Measurements from ENCODE around the gene HCN2. TPM values are rescaled to one million over a fixed set of nuclear protein-coding genes. Genes with fewer than 3 reads are reported as not detected.

The HCN2 gene
- total and polyA plus RNA-seq, 2 of the 13 experiments (the other 11 are each of a cell fraction or from before 2014, with no cell fraction given) = 0.01 TPM; not detected in 1

DNA sequence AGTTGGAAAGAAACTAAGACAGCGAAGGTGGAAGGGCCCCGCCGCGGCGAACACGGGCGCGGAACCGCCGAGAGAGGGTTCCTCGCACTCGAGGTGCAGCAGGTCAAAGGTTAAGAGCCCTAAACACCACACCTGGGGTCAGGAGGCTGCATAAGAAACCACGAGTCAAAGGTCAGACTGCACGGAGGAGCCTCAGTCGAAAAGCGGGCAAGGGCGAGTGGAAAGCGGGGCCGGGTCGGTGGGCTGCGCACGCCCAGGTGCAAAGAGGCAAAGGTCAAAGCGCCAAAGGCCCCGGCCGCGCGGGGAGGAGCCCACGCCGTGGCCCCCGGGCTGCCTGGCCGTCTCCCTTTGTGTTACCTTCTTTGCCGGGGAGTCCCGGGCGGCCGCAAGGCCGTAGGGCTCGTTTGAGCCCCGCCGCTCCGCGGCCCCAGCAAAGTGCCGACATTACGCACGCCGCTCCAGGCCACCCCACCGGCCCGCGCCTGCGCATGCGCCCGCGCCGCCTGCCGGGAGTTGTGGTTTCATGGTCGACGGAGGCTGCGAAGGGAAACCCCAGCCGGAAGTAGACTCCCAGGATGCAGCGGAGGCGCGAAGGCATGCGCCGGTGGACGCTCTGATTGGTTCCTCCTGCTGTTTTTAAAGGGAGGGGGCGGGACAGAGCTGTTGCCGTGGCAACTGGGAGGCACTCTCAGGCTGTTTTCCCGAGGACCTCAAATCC, 43.5 kb downstream of the HCN2 start, which contains the start of gene POLRMT (continued):
- TF ChIP-seq, protein P1, sequence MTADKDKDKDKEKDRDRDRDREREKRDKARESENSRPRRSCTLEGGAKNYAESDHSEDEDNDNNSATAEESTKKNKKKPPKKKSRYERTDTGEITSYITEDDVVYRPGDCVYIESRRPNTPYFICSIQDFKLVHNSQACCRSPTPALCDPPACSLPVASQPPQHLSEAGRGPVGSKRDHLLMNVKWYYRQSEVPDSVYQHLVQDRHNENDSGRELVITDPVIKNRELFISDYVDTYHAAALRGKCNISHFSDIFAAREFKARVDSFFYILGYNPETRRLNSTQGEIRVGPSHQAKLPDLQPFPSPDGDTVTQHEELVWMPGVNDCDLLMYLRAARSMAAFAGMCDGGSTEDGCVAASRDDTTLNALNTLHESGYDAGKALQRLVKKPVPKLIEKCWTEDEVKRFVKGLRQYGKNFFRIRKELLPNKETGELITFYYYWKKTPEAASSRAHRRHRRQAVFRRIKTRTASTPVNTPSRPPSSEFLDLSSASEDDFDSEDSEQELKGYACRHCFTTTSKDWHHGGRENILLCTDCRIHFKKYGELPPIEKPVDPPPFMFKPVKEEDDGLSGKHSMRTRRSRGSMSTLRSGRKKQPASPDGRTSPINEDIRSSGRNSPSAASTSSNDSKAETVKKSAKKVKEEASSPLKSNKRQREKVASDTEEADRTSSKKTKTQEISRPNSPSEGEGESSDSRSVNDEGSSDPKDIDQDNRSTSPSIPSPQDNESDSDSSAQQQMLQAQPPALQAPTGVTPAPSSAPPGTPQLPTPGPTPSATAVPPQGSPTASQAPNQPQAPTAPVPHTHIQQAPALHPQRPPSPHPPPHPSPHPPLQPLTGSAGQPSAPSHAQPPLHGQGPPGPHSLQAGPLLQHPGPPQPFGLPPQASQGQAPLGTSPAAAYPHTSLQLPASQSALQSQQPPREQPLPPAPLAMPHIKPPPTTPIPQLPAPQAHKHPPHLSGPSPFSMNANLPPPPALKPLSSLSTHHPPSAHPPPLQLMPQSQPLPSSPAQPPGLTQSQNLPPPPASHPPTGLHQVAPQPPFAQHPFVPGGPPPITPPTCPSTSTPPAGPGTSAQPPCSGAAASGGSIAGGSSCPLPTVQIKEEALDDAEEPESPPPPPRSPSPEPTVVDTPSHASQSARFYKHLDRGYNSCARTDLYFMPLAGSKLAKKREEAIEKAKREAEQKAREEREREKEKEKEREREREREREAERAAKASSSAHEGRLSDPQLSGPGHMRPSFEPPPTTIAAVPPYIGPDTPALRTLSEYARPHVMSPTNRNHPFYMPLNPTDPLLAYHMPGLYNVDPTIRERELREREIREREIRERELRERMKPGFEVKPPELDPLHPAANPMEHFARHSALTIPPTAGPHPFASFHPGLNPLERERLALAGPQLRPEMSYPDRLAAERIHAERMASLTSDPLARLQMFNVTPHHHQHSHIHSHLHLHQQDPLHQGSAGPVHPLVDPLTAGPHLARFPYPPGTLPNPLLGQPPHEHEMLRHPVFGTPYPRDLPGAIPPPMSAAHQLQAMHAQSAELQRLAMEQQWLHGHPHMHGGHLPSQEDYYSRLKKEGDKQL (CRISPR knock-in tag; IDR thresholded peaks at IDR 0.05; ENCODE audit: low read depth) = no peak
- TF ChIP-seq, protein P2, sequence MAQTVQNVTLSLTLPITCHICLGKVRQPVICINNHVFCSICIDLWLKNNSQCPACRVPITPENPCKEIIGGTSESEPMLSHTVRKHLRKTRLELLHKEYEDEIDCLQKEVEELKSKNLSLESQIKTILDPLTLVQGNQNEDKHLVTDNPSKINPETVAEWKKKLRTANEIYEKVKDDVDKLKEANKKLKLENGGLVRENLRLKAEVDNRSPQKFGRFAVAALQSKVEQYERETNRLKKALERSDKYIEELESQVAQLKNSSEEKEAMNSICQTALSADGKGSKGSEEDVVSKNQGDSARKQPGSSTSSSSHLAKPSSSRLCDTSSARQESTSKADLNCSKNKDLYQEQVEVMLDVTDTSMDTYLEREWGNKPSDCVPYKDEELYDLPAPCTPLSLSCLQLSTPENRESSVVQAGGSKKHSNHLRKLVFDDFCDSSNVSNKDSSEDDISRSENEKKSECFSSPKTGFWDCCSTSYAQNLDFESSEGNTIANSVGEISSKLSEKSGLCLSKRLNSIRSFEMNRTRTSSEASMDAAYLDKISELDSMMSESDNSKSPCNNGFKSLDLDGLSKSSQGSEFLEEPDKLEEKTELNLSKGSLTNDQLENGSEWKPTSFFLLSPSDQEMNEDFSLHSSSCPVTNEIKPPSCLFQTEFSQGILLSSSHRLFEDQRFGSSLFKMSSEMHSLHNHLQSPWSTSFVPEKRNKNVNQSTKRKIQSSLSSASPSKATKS (CRISPR knock-in tag; IDR thresholded peaks at IDR 0.05) = no peak
- TF ChIP-seq REL (CRISPR knock-in tag; conservative IDR thresholded peaks at IDR 0.05) (no peak), ETV6 (CRISPR knock-in tag; conservative IDR thresholded peaks at IDR 0.05) (no peak), TBL1XR1 (IDR thresholded peaks at IDR 0.05; ENCODE audit: borderline replicate concordance, low read length, partially characterized antibody) (peak; percentile 45), ZNF431 (CRISPR knock-in tag; IDR thresholded peaks at IDR 0.05; ENCODE audit: borderline replicate concordance, low read depth) (no peak), SIN3A (IDR thresholded peaks at IDR 0.05; ENCODE audit: borderline replicate concordance, low read depth, low read length) (peak; percentile 80; the same call in 1 of the 2 replicates), POGZ (CRISPR knock-in tag; IDR thresholded peaks at IDR 0.05) (no peak), TGIF2 (CRISPR knock-in tag; IDR thresholded peaks at IDR 0.05) (no peak), ZNF839 (CRISPR knock-in tag; IDR thresholded peaks at IDR 0.05; ENCODE audit: borderline replicate concordance) (no peak)
- TF ChIP-seq, protein P3, sequence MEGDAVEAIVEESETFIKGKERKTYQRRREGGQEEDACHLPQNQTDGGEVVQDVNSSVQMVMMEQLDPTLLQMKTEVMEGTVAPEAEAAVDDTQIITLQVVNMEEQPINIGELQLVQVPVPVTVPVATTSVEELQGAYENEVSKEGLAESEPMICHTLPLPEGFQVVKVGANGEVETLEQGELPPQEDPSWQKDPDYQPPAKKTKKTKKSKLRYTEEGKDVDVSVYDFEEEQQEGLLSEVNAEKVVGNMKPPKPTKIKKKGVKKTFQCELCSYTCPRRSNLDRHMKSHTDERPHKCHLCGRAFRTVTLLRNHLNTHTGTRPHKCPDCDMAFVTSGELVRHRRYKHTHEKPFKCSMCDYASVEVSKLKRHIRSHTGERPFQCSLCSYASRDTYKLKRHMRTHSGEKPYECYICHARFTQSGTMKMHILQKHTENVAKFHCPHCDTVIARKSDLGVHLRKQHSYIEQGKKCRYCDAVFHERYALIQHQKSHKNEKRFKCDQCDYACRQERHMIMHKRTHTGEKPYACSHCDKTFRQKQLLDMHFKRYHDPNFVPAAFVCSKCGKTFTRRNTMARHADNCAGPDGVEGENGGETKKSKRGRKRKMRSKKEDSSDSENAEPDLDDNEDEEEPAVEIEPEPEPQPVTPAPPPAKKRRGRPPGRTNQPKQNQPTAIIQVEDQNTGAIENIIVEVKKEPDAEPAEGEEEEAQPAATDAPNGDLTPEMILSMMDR (CRISPR knock-in tag; IDR thresholded peaks at IDR 0.05) = no peak
- TF ChIP-seq, protein P4, sequence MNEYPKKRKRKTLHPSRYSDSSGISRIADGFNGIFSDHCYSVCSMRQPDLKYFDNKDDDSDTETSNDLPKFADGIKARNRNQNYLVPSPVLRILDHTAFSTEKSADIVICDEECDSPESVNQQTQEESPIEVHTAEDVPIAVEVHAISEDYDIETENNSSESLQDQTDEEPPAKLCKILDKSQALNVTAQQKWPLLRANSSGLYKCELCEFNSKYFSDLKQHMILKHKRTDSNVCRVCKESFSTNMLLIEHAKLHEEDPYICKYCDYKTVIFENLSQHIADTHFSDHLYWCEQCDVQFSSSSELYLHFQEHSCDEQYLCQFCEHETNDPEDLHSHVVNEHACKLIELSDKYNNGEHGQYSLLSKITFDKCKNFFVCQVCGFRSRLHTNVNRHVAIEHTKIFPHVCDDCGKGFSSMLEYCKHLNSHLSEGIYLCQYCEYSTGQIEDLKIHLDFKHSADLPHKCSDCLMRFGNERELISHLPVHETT (CRISPR knock-in tag; conservative IDR thresholded peaks at IDR 0.05) = no peak
- TF ChIP-seq, protein P5, sequence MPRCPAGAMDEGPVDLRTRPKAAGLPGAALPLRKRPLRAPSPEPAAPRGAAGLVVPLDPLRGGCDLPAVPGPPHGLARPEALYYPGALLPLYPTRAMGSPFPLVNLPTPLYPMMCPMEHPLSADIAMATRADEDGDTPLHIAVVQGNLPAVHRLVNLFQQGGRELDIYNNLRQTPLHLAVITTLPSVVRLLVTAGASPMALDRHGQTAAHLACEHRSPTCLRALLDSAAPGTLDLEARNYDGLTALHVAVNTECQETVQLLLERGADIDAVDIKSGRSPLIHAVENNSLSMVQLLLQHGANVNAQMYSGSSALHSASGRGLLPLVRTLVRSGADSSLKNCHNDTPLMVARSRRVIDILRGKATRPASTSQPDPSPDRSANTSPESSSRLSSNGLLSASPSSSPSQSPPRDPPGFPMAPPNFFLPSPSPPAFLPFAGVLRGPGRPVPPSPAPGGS (CRISPR knock-in tag; IDR thresholded peaks at IDR 0.05) = no peak
- TF ChIP-seq, protein P6, sequence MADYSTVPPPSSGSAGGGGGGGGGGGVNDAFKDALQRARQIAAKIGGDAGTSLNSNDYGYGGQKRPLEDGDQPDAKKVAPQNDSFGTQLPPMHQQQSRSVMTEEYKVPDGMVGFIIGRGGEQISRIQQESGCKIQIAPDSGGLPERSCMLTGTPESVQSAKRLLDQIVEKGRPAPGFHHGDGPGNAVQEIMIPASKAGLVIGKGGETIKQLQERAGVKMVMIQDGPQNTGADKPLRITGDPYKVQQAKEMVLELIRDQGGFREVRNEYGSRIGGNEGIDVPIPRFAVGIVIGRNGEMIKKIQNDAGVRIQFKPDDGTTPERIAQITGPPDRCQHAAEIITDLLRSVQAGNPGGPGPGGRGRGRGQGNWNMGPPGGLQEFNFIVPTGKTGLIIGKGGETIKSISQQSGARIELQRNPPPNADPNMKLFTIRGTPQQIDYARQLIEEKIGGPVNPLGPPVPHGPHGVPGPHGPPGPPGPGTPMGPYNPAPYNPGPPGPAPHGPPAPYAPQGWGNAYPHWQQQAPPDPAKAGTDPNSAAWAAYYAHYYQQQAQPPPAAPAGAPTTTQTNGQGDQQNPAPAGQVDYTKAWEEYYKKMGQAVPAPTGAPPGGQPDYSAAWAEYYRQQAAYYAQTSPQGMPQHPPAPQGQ (CRISPR knock-in tag; IDR thresholded peaks at IDR 0.05; ENCODE audit: borderline replicate concordance) = no peak

Data from HepG2 (cell line).